ENCODE results near the gene IL1RAPL1. TPM values are rescaled to one million over a fixed set of nuclear protein-coding genes. Genes with fewer than 3 reads are reported as not detected.

IL1RAPL1 gene
- total and polyA plus RNA-seq, 8 donors, result 0.05 to 0.20 (median 0.09) TPM; not detected in 5

- no peak for FAIRE-seq
- intact Hi-C loops (cut with DNase I), result no loop called here
- H3K4me3 ChIP-seq, result no peak overlapping the region
- H3K9me3 ChIP-seq, result no peaks in the 10 kb centered on the region
- no peak for TF ChIP-seq CTCF (IDR thresholded peaks at IDR 0.05)
- H3K4me1 ChIP-seq, result no peaks in the 10 kb centered on the region
- WGBS, 2 donors, result 63 to 76% methylated on average over 1 of the region's 1 CpG
- DNase-seq, result no peak
- no peak overlapping the region for H3K27ac ChIP-seq
- peaks cover 0 to 4% (median 0%) of the 10 kb centered on the region in 4 donors for H3K27me3 ChIP-seq
- H3K36me3 ChIP-seq, result no peaks in the 10 kb centered on the region
- no peak for ATAC-seq
Measured at GRCh38 chrX:28693101-28693500, 105.9 kb downstream of the IL1RAPL1 start.

GRCh38 chrX:28697732-28698131, 110.5 kb downstream of the IL1RAPL1 start:
- FAIRE-seq (no peak), DNase-seq (no peak), ATAC-seq (no peak)
- Histone ChIP-seq H3K4me3 (no peak overlapping the region), H3K9me3 (no peaks in the 10 kb centered on the region), H3K27me3 (peaks cover 0 to 6% (median 0%) of the 10 kb centered on the region in 4 donors), H3K27ac (no peak overlapping the region), H3K36me3 (no peaks in the 10 kb centered on the region), H3K4me1 (no peaks in the 10 kb centered on the region)
- intact Hi-C loops (cut with DNase I), result no loop called here
- no peak for TF ChIP-seq CTCF (IDR thresholded peaks at IDR 0.05)

GRCh38 chrX:28701222-28701621, 114.0 kb downstream of the IL1RAPL1 start:
- intact Hi-C loops (cut with DNase I), result no loop called here
- Histone ChIP-seq H3K27ac (no peak overlapping the region), H3K4me3 (no peak overlapping the region), H3K27me3 (peaks cover 0 to 6% (median 0%) of the 10 kb centered on the region in 4 donors), H3K4me1 (no peaks in the 10 kb centered on the region), H3K36me3 (no peaks in the 10 kb centered on the region), H3K9me3 (no peaks in the 10 kb centered on the region)
- DNase-seq (no peak), FAIRE-seq (no peak), ATAC-seq (no peak)
- 87 to 93% methylated on average over 1 of the region's 1 CpG for WGBS, 2 donors
- no peak for TF ChIP-seq CTCF (IDR thresholded peaks at IDR 0.05)

GRCh38 chrX:28706964-28707363, 119.7 kb downstream of the IL1RAPL1 start:
- ATAC-seq, result no peak
- 59 to 64% methylated on average over 4 of the region's 4 CpGs for WGBS, 2 donors
- no peak for FAIRE-seq
- H3K4me3 ChIP-seq, result no peak overlapping the region
- no peaks in the 10 kb centered on the region for H3K36me3 ChIP-seq
- no peak for DNase-seq
- no peaks in the 10 kb centered on the region for H3K27me3 ChIP-seq
- H3K27ac ChIP-seq, result no peak overlapping the region
- H3K9me3 ChIP-seq, result no peaks in the 10 kb centered on the region
- intact Hi-C loops (cut with DNase I), result no loop called here
- no peak for TF ChIP-seq CTCF (IDR thresholded peaks at IDR 0.05)
- no peaks in the 10 kb centered on the region for H3K4me1 ChIP-seq

- FAIRE-seq, result no peak
- intact Hi-C loops (cut with DNase I), result no loop called here
- WGBS, 2 donors, result 42 to 56% methylated on average over 3 of the region's 3 CpGs
Measured at GRCh38 chrX:28709421-28709820, 122.2 kb downstream of the IL1RAPL1 start.

More at GRCh38 chrX:28709421-28709820, 122.2 kb downstream of the IL1RAPL1 start:
- no peak for TF ChIP-seq CTCF (IDR thresholded peaks at IDR 0.05)
- H3K27me3 ChIP-seq, result peaks cover 0 to 5% (median 0%) of the 10 kb centered on the region in 4 donors
- H3K4me3 ChIP-seq, result no peak overlapping the region
- DNase-seq (no peak), ATAC-seq (no peak)
- H3K27ac ChIP-seq, result no peak overlapping the region
- no peaks in the 10 kb centered on the region for H3K36me3 ChIP-seq
- no peaks in the 10 kb centered on the region for H3K9me3 ChIP-seq
- H3K4me1 ChIP-seq, result no peaks in the 10 kb centered on the region
